ENCODE measurements around the gene TTC34.

DNA sequence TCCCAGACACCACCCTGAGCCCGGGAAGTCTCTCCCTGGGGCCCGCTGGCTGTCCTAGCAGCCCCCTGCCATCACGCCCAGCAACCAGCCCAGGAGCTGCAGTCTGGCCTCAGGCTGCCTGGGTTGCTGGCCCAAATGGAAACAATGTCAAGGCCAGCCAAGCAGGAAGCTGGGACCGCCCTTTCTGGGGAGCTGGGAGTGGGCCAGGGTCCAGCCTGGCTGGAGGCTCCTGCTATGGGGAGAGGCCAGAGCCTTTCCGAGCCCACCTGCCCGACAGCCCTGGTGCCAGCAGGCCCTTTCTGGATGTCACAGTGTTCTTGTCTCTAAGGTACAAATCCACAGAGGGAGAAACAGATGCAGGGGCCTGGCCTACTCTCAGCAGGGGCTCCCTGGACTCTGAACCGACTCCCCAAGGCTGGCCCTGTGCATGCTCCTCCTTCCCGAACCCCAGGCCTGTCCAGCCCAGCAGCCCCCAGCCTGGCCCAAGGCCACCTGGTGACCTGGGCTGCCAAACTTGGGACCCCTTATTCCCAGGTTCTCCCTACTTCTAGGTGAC, 167.5 kb downstream of the TTC34 start:
- TF ChIP-seq, protein P1, sequence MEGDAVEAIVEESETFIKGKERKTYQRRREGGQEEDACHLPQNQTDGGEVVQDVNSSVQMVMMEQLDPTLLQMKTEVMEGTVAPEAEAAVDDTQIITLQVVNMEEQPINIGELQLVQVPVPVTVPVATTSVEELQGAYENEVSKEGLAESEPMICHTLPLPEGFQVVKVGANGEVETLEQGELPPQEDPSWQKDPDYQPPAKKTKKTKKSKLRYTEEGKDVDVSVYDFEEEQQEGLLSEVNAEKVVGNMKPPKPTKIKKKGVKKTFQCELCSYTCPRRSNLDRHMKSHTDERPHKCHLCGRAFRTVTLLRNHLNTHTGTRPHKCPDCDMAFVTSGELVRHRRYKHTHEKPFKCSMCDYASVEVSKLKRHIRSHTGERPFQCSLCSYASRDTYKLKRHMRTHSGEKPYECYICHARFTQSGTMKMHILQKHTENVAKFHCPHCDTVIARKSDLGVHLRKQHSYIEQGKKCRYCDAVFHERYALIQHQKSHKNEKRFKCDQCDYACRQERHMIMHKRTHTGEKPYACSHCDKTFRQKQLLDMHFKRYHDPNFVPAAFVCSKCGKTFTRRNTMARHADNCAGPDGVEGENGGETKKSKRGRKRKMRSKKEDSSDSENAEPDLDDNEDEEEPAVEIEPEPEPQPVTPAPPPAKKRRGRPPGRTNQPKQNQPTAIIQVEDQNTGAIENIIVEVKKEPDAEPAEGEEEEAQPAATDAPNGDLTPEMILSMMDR (IDR thresholded peaks at IDR 0.05), result no peak
- TF ChIP-seq POLR2A (IDR thresholded peaks at IDR 0.05) (no peak), POLR2AphosphoS5 (IDR thresholded peaks at IDR 0.05) (no peak)

Measured in sigmoid colon (tissue), 4 donors.